Breast epithelium (tissue), 3 donors: Measurements from ENCODE around the gene LDLRAD3.

Experiments used
- POLR2A ChIP-seq: fragments of 450-650 bp; IDR thresholded peaks from one replicate; pipeline ENCODE4 v1.6.1; 2016; ENCODE audit warnings: antibody characterized with exemption, mild to moderate bottlenecking, moderate library complexity
- TF ChIP-seq, protein P1 (sequence below), 3 donors: fragments of 450-650 bp; IDR thresholded peaks; one replicate each; pipeline ENCODE4 v1.5.1; 2016 to 2017; ENCODE audit warnings: antibody characterized with exemption in 3 of 3, mild to moderate bottlenecking in 3 of 3, moderate library complexity in 3 of 3

DNA sequence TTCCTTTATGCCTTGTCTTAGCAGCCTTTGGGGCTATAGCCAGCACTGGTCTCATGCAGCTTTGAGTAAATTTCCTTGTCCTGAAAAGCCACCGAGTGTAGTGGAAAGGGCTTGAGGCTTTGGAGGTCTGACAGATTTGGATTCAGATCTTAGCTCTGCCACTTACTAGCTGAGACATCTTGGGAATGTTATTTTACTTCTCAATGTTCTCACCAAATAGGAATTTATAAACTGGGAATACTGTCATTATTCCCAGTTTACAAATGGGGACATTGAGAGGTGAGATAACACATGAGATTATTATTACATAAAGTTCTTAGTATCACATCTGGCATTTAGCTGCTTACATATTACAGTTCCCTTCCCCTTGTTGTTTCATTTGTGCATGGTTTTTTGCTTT lies 249.9 kb downstream of the LDLRAD3 start:
- TF ChIP-seq, protein P1, sequence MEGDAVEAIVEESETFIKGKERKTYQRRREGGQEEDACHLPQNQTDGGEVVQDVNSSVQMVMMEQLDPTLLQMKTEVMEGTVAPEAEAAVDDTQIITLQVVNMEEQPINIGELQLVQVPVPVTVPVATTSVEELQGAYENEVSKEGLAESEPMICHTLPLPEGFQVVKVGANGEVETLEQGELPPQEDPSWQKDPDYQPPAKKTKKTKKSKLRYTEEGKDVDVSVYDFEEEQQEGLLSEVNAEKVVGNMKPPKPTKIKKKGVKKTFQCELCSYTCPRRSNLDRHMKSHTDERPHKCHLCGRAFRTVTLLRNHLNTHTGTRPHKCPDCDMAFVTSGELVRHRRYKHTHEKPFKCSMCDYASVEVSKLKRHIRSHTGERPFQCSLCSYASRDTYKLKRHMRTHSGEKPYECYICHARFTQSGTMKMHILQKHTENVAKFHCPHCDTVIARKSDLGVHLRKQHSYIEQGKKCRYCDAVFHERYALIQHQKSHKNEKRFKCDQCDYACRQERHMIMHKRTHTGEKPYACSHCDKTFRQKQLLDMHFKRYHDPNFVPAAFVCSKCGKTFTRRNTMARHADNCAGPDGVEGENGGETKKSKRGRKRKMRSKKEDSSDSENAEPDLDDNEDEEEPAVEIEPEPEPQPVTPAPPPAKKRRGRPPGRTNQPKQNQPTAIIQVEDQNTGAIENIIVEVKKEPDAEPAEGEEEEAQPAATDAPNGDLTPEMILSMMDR (IDR thresholded peaks at IDR 0.05), result no peak
- no peak for TF ChIP-seq POLR2A
